HEK293 (cell line): Measurements from ENCODE around the gene SERGEF.

Experiments
- GLI2 ChIP-seq: fragments of 450-650 bp; formaldehyde crosslinking; IDR thresholded peaks from 2 replicates; pipeline ENCODE4; 2017; ENCODE audit warnings: missing biosample characterization, missing genetic modification characterization, low read depth, borderline replicate concordance
- GLIS1 ChIP-seq: fragments of 450-650 bp; formaldehyde crosslinking; IDR thresholded peaks from 2 replicates; pipeline ENCODE4 v1.5.1; 2016; ENCODE audit warnings: missing biosample characterization, missing genetic modification characterization
- GLIS2 ChIP-seq: fragments of 450-650 bp; formaldehyde crosslinking; IDR thresholded peaks from 2 replicates; pipeline ENCODE4 v1.5.1; 2016; ENCODE audit warnings: missing biosample characterization, missing genetic modification characterization
- INSM2 ChIP-seq: fragments of 450-650 bp; formaldehyde crosslinking; IDR thresholded peaks from 2 replicates; pipeline ENCODE4 v1.5.1; 2016; ENCODE audit warnings: missing biosample characterization, missing genetic modification characterization
- OSR2 ChIP-seq: fragments of 450-650 bp; formaldehyde crosslinking; IDR thresholded peaks from 2 replicates; pipeline ENCODE4 v1.5.1; 2016; ENCODE audit warnings: missing biosample characterization, missing genetic modification characterization
- PRDM1 ChIP-seq: fragments of 450-650 bp; formaldehyde crosslinking; IDR thresholded peaks from 2 replicates; pipeline ENCODE4; 2016; ENCODE audit warnings: missing biosample characterization, missing genetic modification characterization
- TCF7L2 ChIP-seq: IDR thresholded peaks from 2 replicates; pipeline ENCODE4 v1.6.1; 2011; ENCODE audit warnings: low read depth, mild to moderate bottlenecking, inconsistent platforms, low read length, moderate library complexity, borderline replicate concordance
- ZBTB10 ChIP-seq: fragments of 450-650 bp; formaldehyde crosslinking; IDR thresholded peaks from 2 replicates; pipeline ENCODE4 v1.5.1; 2016; ENCODE audit warnings: missing biosample characterization, missing genetic modification characterization
- ZFHX2 ChIP-seq: fragments of 450-650 bp; formaldehyde crosslinking; conservative IDR thresholded peaks from 2 replicates; pipeline ENCODE4 v1.5.1; 2016; ENCODE audit warnings: missing biosample characterization, missing genetic modification characterization
- ZNF140 ChIP-seq: fragments of 450-650 bp; formaldehyde crosslinking; IDR thresholded peaks from 2 replicates; pipeline ENCODE4 v1.5.1; 2016; ENCODE audit warnings: missing biosample characterization, missing genetic modification characterization
- ZNF19 ChIP-seq: fragments of 450-650 bp; formaldehyde crosslinking; IDR thresholded peaks from 2 replicates; pipeline ENCODE4; 2016; ENCODE audit warnings: missing biosample characterization, missing genetic modification characterization, low read depth
- ZNF223 ChIP-seq: fragments of 450-650 bp; formaldehyde crosslinking; IDR thresholded peaks from 2 replicates; pipeline ENCODE4 v1.5.1; 2016; ENCODE audit warnings: missing biosample characterization, missing genetic modification characterization
- ZNF239 ChIP-seq: fragments of 450-650 bp; formaldehyde crosslinking; IDR thresholded peaks from 2 replicates; pipeline ENCODE4 v1.5.1; 2016; ENCODE audit warnings: missing biosample characterization, missing genetic modification characterization
- ZNF266 ChIP-seq: fragments of 450-650 bp; formaldehyde crosslinking; IDR thresholded peaks from 2 replicates; pipeline ENCODE4 v1.5.1; 2016; ENCODE audit warnings: missing biosample characterization, missing genetic modification characterization, low read depth
- ZNF292 ChIP-seq: fragments of 450-650 bp; formaldehyde crosslinking; IDR thresholded peaks from 2 replicates; pipeline ENCODE4 v1.5.1; 2016; ENCODE audit warnings: low read depth, missing biosample characterization, missing genetic modification characterization, borderline replicate concordance
- ZNF544 ChIP-seq: fragments of 450-650 bp; formaldehyde crosslinking; IDR thresholded peaks from 2 replicates; pipeline ENCODE4 v1.5.0; 2017; ENCODE audit warnings: missing biosample characterization, missing genetic modification characterization
- ZNF549 ChIP-seq: fragments of 450-650 bp; IDR thresholded peaks from 2 replicates; pipeline ENCODE4 v1.5.1; 2018; ENCODE audit warnings: missing biosample characterization, missing genetic modification characterization, mild to moderate bottlenecking, inconsistent platforms, moderate library complexity
- ZNF571 ChIP-seq: fragments of 450-650 bp; formaldehyde crosslinking; IDR thresholded peaks from 2 replicates; pipeline ENCODE4 v1.5.0; 2017; ENCODE audit warnings: missing biosample characterization, missing genetic modification characterization
- ZNF600 ChIP-seq: fragments of 450-650 bp; formaldehyde crosslinking; IDR thresholded peaks from 2 replicates; pipeline ENCODE4 v1.5.1; 2016; ENCODE audit warnings: missing biosample characterization, missing genetic modification characterization
- ZNF621 ChIP-seq: fragments of 450-650 bp; formaldehyde crosslinking; IDR thresholded peaks from 2 replicates; pipeline ENCODE4 v1.5.1; 2017; ENCODE audit warnings: missing biosample characterization, missing genetic modification characterization
- ZNF629 ChIP-seq: fragments of 450-650 bp; formaldehyde crosslinking; IDR thresholded peaks from 2 replicates; pipeline ENCODE4 v1.5.1; 2017; ENCODE audit warnings: missing biosample characterization, missing genetic modification characterization
- ZNF707 ChIP-seq: fragments of 450-650 bp; formaldehyde crosslinking; IDR thresholded peaks from 2 replicates; pipeline ENCODE4 v1.5.1; 2016; ENCODE audit warnings: missing biosample characterization, missing genetic modification characterization
- ZNF776 ChIP-seq: fragments of 450-650 bp; formaldehyde crosslinking; IDR thresholded peaks from 2 replicates; pipeline ENCODE4 v1.5.0; 2017; ENCODE audit warnings: missing biosample characterization, missing genetic modification characterization, borderline replicate concordance
- ZNF792 ChIP-seq: fragments of 450-650 bp; formaldehyde crosslinking; IDR thresholded peaks from 2 replicates; pipeline ENCODE4 v1.5.1; 2016; ENCODE audit warnings: missing biosample characterization, missing genetic modification characterization
- TF ChIP-seq, protein P1 (sequence below): fragments of 450-650 bp; formaldehyde crosslinking; IDR thresholded peaks from 2 replicates; pipeline ENCODE4 v1.5.1; 2017; ENCODE audit warnings: missing biosample characterization, missing genetic modification characterization

The SERGEF gene

GRCh38 chr11:18012122-18012905 lies 533 bp downstream of the SERGEF start (continued):
- TF ChIP-seq INSM2 (tag by site-specific recombination): no peak
- no peak for TF ChIP-seq ZNF544 (tag by site-specific recombination)
- peak; percentile 86; the same call in 1 of the 2 replicates for TF ChIP-seq ZFHX2 (tag by site-specific recombination)
- TF ChIP-seq PRDM1 (tag by site-specific recombination): no peak
- TF ChIP-seq ZNF239 (tag by site-specific recombination): no peak
- 0 out of 2 replicates have a peak, but pooled peaks have one; percentile 26 for TF ChIP-seq ZNF600
- TF ChIP-seq ZNF621 (tag by site-specific recombination): no peak
- TF ChIP-seq ZNF571 (tag by site-specific recombination): no peak
- no peak for TF ChIP-seq ZNF792 (tag by site-specific recombination)
- no peak for TF ChIP-seq ZBTB10 (tag by site-specific recombination)
- TF ChIP-seq ZNF707 (tag by site-specific recombination): no peak
- no peak for TF ChIP-seq ZNF140 (tag by site-specific recombination)
- no peak for TF ChIP-seq ZNF549
- TF ChIP-seq, protein P1, sequence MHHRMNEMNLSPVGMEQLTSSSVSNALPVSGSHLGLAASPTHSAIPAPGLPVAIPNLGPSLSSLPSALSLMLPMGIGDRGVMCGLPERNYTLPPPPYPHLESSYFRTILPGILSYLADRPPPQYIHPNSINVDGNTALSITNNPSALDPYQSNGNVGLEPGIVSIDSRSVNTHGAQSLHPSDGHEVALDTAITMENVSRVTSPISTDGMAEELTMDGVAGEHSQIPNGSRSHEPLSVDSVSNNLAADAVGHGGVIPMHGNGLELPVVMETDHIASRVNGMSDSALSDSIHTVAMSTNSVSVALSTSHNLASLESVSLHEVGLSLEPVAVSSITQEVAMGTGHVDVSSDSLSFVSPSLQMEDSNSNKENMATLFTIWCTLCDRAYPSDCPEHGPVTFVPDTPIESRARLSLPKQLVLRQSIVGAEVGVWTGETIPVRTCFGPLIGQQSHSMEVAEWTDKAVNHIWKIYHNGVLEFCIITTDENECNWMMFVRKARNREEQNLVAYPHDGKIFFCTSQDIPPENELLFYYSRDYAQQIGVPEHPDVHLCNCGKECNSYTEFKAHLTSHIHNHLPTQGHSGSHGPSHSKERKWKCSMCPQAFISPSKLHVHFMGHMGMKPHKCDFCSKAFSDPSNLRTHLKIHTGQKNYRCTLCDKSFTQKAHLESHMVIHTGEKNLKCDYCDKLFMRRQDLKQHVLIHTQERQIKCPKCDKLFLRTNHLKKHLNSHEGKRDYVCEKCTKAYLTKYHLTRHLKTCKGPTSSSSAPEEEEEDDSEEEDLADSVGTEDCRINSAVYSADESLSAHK (tag by site-specific recombination): no peak
- peak; percentile 28; the same call in 1 of the 2 replicates for TF ChIP-seq GLIS1 (tag by site-specific recombination)
- TF ChIP-seq ZNF223 (tag by site-specific recombination): no peak
- TF ChIP-seq ZNF629 (tag by site-specific recombination): no peak
- no peak for TF ChIP-seq ZNF19 (tag by site-specific recombination)
- no peak for TF ChIP-seq TCF7L2
- TF ChIP-seq ZNF776: no peak
- peak; percentile 48; the same call in 1 of the 2 replicates for TF ChIP-seq GLIS2
- no peak for TF ChIP-seq ZNF292 (tag by site-specific recombination)
- TF ChIP-seq GLI2 (tag by site-specific recombination): no peak
- TF ChIP-seq OSR2: no peak
- no peak for TF ChIP-seq ZNF266 (tag by site-specific recombination)
